Measurements from ENCODE around the gene LGALS9.
"Not testable (repeated sequence)": the region's sequence is repeated elsewhere in the genome, so short reads cannot be mapped to it uniquely, and the experiment has no call there.

LGALS9 gene

GRCh38 chr17:27631897-27632725 is 1.1 kb downstream of the LGALS9 start:
- no peak for DNase-seq

- DNase-seq = not testable (repeated sequence)
Observed at GRCh38 chr17:27632766-27633165, 1.8 kb downstream of the LGALS9 start.

- DNase-seq = no peak
Observed at GRCh38 chr17:27633312-27634025, 2.5 kb downstream of the LGALS9 start.

GRCh38 chr17:27634026-27634335 is 3.0 kb downstream of the LGALS9 start:
- DNase-seq = no peak

- DNase-seq = no peak
Observed at GRCh38 chr17:27634776-27635175, 3.8 kb downstream of the LGALS9 start.

GRCh38 chr17:27635275-27635823 is 4.4 kb downstream of the LGALS9 start:
- DNase-seq = no peak

- not testable (repeated sequence) for DNase-seq
Observed at GRCh38 chr17:27636005-27636520, 5.1 kb downstream of the LGALS9 start.

DNA sequence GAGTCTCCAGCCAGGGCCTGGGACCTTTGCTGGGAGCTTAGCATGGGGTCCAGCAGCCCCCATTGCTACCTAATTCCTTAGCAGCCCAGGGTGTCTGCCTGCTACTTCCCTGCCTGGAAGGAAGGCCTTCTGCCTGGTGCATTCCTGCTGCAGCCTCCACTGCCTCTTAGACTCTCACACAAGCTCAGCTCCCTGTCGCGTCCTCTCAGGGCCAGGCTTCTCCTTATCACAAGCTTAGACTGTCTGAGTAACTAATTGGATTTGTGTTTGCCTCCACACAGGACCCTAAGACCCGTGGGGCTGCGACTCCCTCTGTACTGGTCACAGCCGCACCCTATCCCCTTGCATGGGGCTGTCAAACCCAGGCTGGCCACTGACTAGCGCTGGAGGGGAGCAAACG is 6.8 kb downstream of the LGALS9 start:
- DNase-seq = not testable (repeated sequence)

- not testable (repeated sequence) for DNase-seq
Observed at GRCh38 chr17:27638415-27638914, 7.5 kb downstream of the LGALS9 start.

GRCh38 chr17:27640790-27641189 is 9.8 kb downstream of the LGALS9 start:
- no peak for DNase-seq

DNA sequence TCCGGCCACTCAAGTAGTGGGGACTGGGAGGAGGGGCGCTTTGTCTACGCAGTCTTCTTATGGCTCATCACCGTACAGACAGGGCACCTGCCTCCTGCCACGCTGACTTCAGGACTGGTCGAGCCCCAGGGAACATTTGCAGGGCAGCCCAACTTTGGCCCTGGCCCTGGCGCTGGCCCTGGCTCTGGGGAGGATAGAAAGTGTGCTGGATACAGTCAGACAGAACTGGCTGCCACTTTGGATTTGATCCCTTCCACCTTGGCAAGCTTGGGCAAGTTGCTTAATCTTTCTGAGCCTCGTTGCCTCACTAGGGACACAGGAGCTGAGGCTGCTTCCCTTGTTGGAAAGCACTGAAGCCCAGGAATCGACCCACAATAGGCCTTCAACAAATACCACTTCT is 13.6 kb downstream of the LGALS9 start:
- no peak for DNase-seq

- not testable (repeated sequence) for DNase-seq
Observed at GRCh38 chr17:27645621-27646020, 14.6 kb downstream of the LGALS9 start.

- no peak for DNase-seq
Observed at GRCh38 chr17:27646232-27646631, 15.2 kb downstream of the LGALS9 start.

GRCh38 chr17:27647765-27648164 is 16.8 kb downstream of the LGALS9 start:
- DNase-seq = no peak

GRCh38 chr17:27649111-27649571 is 18.2 kb downstream of the LGALS9 start:
- DNase-seq = not testable (repeated sequence)

GRCh38 chr17:27649929-27650328 is 18.9 kb downstream of the LGALS9 start:
- DNase-seq = no peak

DNA sequence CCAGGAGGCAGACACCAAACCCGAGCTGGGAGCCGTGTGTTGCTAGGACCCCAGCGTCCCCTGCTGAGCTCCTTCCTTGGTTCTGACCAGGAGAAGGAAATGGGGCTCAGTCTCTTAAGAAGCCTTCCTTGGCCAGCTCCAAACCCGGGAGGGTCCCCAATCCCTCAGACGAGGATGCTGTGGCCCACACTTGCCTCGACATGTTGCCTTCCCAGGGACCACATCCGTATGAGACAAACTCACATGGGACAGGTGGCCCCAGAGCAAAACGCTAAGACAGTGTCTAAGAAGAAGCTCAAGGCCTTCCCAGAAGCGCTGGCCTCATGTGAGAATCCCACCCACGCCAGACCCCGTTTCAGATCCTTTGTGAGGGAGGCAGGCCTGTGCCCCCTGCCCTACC is 19.8 kb downstream of the LGALS9 start:
- no peak for DNase-seq

DNA sequence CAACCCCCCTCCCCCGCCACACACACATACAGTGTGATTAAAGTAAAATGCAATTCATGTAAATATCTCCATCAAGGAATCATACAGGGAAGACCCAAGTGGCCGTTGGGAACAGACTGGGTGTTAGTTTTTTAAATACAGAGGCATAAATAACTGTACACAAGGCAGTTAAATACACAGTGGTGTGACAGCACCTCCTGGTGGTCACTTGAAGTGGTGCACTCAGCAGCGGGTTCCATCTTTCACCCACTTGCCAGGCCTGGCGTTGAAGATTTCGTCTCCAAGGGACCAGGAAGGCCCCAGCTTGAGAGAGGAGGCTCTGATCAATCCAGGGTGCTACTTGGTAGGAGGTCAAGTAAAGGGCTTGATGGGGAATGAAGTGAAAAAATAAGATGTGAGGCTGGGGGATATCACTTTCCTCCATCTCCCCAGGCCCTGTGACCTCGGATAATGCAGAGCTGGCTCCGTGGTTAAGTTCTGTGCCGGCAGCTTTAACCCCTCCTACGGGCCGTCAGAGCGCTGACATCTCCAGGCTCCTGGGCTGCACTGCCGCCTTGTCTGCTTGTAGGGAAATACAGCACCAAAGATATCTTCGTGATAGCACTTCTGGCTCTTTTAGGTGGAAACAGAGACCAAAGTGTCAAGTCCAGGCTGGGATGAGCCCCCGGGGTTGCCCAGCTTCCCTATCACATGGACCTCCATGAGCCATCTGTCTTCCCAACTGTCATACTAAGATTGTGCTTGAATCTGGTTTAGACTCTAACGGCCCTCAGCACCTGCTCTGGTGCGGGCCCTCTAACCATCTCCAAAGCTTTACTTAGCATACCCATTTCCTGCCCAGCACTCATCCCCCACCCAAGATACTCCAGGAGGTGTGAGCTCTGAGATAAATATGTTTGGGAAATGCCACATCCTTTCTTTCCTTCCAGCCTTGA is 20.7 kb downstream of the LGALS9 start:
- DNase-seq = peak; percentile 38 to 55 (median 51)

DNA sequence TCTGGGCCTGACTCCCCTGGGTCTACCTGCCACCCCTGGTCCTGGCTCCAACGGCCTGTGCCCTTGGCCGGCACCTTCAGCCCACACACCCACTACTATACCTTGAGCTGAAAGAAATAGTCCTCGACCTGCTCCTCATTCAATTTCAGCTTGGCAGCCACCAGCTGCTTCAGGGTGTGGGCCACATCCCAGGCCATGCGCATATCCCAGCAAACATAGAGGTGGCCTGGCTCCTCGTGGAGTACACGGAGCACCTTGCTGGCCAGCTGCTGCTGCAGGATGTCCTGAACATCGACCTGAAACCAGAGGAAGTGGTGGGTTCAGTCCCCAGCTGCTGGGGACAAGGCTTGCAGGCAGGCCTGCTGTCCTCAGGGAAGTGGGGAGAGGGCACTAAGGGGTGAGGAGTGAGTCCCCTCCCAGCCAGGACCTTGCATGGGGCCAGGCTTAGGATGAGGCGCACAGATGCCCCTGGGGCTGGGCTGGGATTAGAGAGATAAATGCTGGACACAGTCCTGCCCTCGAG is 22.5 kb downstream of the LGALS9 start:
- DNase-seq = not testable (repeated sequence)

DNA sequence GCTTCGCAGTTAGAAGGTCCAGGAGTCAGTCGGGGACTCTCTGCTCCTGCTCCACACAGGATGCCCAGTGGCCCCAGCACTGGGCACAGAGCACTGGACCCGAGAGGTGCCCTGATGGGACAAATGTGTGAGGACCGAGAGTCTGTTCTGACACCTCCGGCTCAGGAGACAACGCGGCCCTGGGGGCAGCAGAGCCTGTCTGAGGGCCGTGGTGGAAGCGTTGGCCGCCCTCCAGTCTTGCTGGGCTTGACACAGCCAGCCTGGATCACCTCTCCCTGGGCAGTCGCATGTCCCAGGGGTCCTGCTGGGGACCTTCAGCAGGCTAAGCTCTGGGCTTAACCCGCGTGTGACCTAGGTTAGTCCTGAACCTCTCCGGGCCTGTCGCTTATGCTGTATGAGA is 23.1 kb downstream of the LGALS9 start:
- no peak for DNase-seq

DNA sequence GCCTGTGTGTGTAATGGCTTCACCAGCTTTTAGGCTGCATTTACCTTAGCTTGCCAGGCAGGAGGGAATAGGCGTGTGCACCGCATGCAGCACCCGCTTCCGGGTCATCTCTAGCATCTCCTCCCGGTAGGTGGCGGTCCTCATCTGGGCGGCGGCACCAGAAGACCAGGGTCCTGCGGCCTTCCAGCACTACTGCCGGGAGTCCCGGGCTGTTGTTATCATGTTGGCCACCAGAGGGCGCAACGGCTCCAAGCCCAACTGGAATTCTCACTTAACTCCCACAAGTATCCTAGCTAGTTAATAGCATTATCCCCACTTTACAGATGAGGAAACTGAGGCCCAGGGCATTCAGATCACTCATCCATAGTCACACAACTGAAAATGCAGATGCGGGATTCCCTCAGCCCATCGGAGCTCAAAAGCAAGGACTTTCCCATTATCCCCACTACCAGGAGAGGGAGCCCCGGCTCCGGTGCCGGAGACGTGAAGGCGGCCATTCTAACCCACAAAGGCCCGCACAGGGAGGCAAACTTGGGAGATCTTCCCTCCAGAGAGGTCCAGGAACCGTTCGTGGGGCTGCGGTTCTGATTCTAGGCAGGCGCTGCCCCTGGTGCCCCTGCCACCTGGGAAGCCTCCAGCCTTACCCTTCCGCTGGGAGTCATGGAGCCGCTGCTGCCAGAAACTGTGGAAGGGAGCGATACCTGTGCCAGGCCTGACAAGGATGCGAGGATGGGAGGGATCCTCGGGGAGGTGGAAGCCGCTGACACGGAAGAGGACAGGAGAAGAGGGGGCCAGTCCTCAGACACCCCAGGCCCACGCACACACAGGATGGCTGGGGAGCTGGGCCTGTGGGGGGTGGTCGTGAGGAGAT is 23.9 kb downstream of the LGALS9 start:
- DNase-seq = peak; percentile 13 to 51 (median 38)

All from activated naive CD4-positive, alpha-beta T cell (primary cell).